Stomach (tissue), 9 donors: ENCODE data around the gene ZNF692. TPM values are rescaled to one million over a fixed set of nuclear protein-coding genes. Genes with fewer than 3 reads are reported as not detected.
A peak's percentile ranks its signal among the peaks of the same experiment; 100 is the strongest.

Source experiments
- DNase-seq, 2 donors: peaks; one replicate each; pipeline versions ENCODE4 v3.0.0 to v3.0.0-alpha.2; 2013 to 2019
- H3K27ac ChIP-seq, 5 donors: fragments of 200-600 bp in 4 of 5; sonication (generic) in 4 of 5; one replicate each; pipeline ENCODE4 v1.5.1; 2013 to 2019; ENCODE audit warnings: mild to moderate bottlenecking in 1 of 5, moderate library complexity in 1 of 5
- H3K27me3 ChIP-seq, 3 donors: fragments of 200-600 bp; sonication (generic); one replicate each; pipeline ENCODE4 v1.5.1; 2017 to 2019; ENCODE audit warnings: mixed run types in 1 of 3
- H3K36me3 ChIP-seq, 4 donors: fragments of 200-600 bp; sonication (generic); 1 replicate in 3 of 4; 2 replicates in 1 of 4; pipeline ENCODE4 v1.5.1; 2016 to 2019
- H3K4me1 ChIP-seq, 4 donors: fragments of 200-600 bp; sonication (generic); one replicate each; pipeline ENCODE4 v1.5.1; 2016 to 2019
- H3K4me3 ChIP-seq, 4 donors: fragments of 200-600 bp; sonication (generic) in 3 of 4; one replicate each; pipeline ENCODE4 v1.5.1; 2016 to 2019; ENCODE audit warnings: mild to moderate bottlenecking in 1 of 4
- H3K9me3 ChIP-seq, 4 donors: fragments of 200-600 bp; sonication (generic); one replicate each; pipeline ENCODE4 v1.5.1; 2016 to 2019
- CTCF ChIP-seq, 7 experiments: fragments of 450-650 bp in 4 of 7; fragments of 200-600 bp in 3 of 7; sonication (generic) in 3 of 7; IDR thresholded peaks; one replicate each; pipeline ENCODE4 v1.5.1; 2016 to 2019; ENCODE audit warnings: antibody characterized with exemption in 7 of 7, control low read depth in 2 of 7, mild to moderate bottlenecking in 1 of 7
- EP300 ChIP-seq: sonication (generic); formaldehyde crosslinking; IDR thresholded peaks from one replicate; pipeline ENCODE4 v1.6.1; 2017; ENCODE audit warnings: antibody characterized with exemption
- POLR2A ChIP-seq, 4 donors: fragments of 450-650 bp; IDR thresholded peaks; one replicate each; pipeline ENCODE4 v1.6.1; 2016; ENCODE audit warnings: antibody characterized with exemption in 4 of 4, control low read depth in 2 of 4, mild to moderate bottlenecking in 1 of 4, moderate library complexity in 1 of 4
- POLR2AphosphoS5 ChIP-seq, 3 donors: sonication (generic); formaldehyde crosslinking; IDR thresholded peaks; one replicate each; pipeline ENCODE4 v1.6.1; 2016; ENCODE audit warnings: antibody characterized with exemption in 3 of 3
- WGBS, 5 donors: extraction: QIAGEN DNeasy Blood & Tissue Kit in 3 of 5; methylation state at CpG; one replicate each; pipeline versions ENCODE4 v1.1.5 to v1.1.7; 2013 to 2018; 5-methylcytosine and 5-hydroxymethylcytosine counted together
- intact Hi-C: fragments of 100-400 bp; cut with DNase I; formaldehyde crosslinking; loops from one replicate; pipeline ENCODE4 v1.15.1; 2023; ENCODE audit warnings: low total_unique reads
- polyA plus RNA-seq, 3 donors: library from polyadenylated mRNA; stranded (reverse); fragments of 200-250 nt; gene quantifications; one replicate each; pipeline ENCODE4 v1.2.3, GENCODE V29; 2013
- total RNA-seq, 5 donors: library from RNA; depleted of rRNA; stranded (reverse); fragments of >200 nt; gene quantifications; one replicate each; pipeline versions ENCODE4 v1.1.0 to v1.2.3, GENCODE V29; 2014 to 2016
- donor health status: healthy with polysubstance abuse.
- donor health status: Bipolar disorder and iron deficiency.
- donor health status: healthy.

ZNF692 gene
- total and polyA plus RNA-seq, 8 donors: 8.4 to 120 (median 76.4) TPM

- Histone ChIP-seq H3K36me3 (peaks cover 50 to 66% (median 56%) of the 10 kb centered on the region in 4 donors), H3K27me3 (no peaks in the 10 kb centered on the region), H3K4me1 (peaks cover 28 to 42% (median 31%) of the 10 kb centered on the region in 4 donors), H3K9me3 (no peaks in the 10 kb centered on the region), H3K4me3 (no peak overlapping the region), H3K27ac (no peak overlapping the region)
- no peak for TF ChIP-seq POLR2AphosphoS5 (IDR thresholded peaks at IDR 0.05)
- no peak for TF ChIP-seq EP300
- TF ChIP-seq POLR2A (IDR thresholded peaks at IDR 0.05): no peak
- no peak for TF ChIP-seq CTCF (IDR thresholded peaks at IDR 0.05)
- WGBS, 5 donors: 83 to 90% (median 86%) methylated on average over 8 of the region's 8 CpGs
- intact Hi-C loops: no loop called here
- no peak for DNase-seq
Observed at GRCh38 chr1:248844526-248844925, 14.4 kb downstream of the ZNF692 start.

- TF ChIP-seq CTCF (IDR thresholded peaks at IDR 0.05) (no peak), POLR2AphosphoS5 (IDR thresholded peaks at IDR 0.05) (no peak), EP300 (no peak), POLR2A (IDR thresholded peaks at IDR 0.05) (no peak)
- DNase-seq: no peak
- Histone ChIP-seq H3K4me3 (no peak overlapping the region), H3K27ac (no peak overlapping the region), H3K4me1 (peaks cover 30 to 46% (median 35%) of the 10 kb centered on the region in 4 donors), H3K9me3 (no peaks in the 10 kb centered on the region), H3K27me3 (no peaks in the 10 kb centered on the region), H3K36me3 (peaks cover 43 to 58% (median 48%) of the 10 kb centered on the region in 4 donors)
- intact Hi-C loops: no loop called here
- WGBS, 5 donors: 67 to 86% (median 78%) methylated on average over 3 of the region's 3 CpGs
Observed at GRCh38 chr1:248843687-248844086, 15.2 kb downstream of the ZNF692 start.

DNA sequence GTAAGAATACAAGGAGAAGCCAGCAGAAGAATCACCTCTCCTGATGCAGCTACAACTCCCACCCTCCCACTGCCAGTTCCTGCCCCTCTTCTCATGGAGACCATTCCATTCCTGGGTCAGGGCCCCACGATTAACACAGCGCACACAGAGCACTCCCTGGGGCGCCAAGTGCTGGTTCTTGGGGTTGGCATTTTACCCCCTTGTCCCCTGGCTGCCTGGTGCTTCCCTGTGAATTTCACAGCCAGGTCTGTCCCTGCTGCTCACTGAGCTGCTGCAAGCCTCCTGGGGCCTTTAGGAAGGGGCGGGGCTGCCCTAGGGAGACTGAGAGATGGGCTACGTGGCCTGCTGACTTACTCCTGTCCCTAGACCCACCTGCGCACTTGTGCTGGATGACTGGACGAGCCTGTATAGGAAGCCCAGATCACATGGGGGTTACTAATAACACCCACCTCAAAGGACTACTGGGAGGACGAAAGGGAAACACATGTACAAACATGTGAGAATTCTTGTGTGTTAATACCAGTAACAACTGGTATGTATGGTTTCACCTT is 16.0 kb downstream of the ZNF692 start:
- Histone ChIP-seq H3K36me3 (peaks cover 35 to 49% (median 40%) of the 10 kb centered on the region in 4 donors), H3K4me3 (no peak overlapping the region), H3K27ac (peak overlapping the region in 3 of 5 donors; percentile 17 to 51 (median 30)), H3K27me3 (no peaks in the 10 kb centered on the region), H3K9me3 (no peaks in the 10 kb centered on the region), H3K4me1 (peaks cover 28 to 46% (median 35%) of the 10 kb centered on the region in 4 donors)
- DNase-seq: no peak
- intact Hi-C loops: no loop called here
- TF ChIP-seq EP300 (no peak), CTCF (IDR thresholded peaks at IDR 0.05) (no peak), POLR2A (IDR thresholded peaks at IDR 0.05) (no peak), POLR2AphosphoS5 (IDR thresholded peaks at IDR 0.05) (no peak)
- 80 to 88% (median 84%) methylated on average over 8 of the region's 8 CpGs for WGBS, 5 donors

GRCh38 chr1:248841702-248842395 is 17.0 kb downstream of the ZNF692 start:
- TF ChIP-seq POLR2A (IDR thresholded peaks at IDR 0.05) (no peak), CTCF (IDR thresholded peaks at IDR 0.05) (peak in 3 of 7 experiments; percentile 20 to 31 (median 31))
- 44 to 61% (median 59%) methylated on average over 12 of the region's 12 CpGs for WGBS, 5 donors
- intact Hi-C loops: no loop called here

More at GRCh38 chr1:248841702-248842395, 17.0 kb downstream of the ZNF692 start:
- no peak overlapping the region for H3K4me3 ChIP-seq
- H3K27me3 ChIP-seq: no peaks in the 10 kb centered on the region
- DNase-seq: peak in 1 of 2 donors; percentile 69
- no peaks in the 10 kb centered on the region for H3K9me3 ChIP-seq
- peaks cover 33 to 56% (median 40%) of the 10 kb centered on the region in 4 donors for H3K4me1 ChIP-seq
- peaks cover 25 to 39% (median 29%) of the 10 kb centered on the region in 4 donors for H3K36me3 ChIP-seq
- H3K27ac ChIP-seq: peak overlapping the region in 3 of 5 donors; percentile 17 to 51 (median 30)
